Measurements from ENCODE around the gene F2R.

- TF ChIP-seq, protein P1, sequence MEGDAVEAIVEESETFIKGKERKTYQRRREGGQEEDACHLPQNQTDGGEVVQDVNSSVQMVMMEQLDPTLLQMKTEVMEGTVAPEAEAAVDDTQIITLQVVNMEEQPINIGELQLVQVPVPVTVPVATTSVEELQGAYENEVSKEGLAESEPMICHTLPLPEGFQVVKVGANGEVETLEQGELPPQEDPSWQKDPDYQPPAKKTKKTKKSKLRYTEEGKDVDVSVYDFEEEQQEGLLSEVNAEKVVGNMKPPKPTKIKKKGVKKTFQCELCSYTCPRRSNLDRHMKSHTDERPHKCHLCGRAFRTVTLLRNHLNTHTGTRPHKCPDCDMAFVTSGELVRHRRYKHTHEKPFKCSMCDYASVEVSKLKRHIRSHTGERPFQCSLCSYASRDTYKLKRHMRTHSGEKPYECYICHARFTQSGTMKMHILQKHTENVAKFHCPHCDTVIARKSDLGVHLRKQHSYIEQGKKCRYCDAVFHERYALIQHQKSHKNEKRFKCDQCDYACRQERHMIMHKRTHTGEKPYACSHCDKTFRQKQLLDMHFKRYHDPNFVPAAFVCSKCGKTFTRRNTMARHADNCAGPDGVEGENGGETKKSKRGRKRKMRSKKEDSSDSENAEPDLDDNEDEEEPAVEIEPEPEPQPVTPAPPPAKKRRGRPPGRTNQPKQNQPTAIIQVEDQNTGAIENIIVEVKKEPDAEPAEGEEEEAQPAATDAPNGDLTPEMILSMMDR (IDR thresholded peaks at IDR 0.05): no peak
- no peak for TF ChIP-seq POLR2A (IDR thresholded peaks at IDR 0.05)
Observed at GRCh38 chr5:76692274-76692540, 23.7 kb upstream of the F2R start.

All from esophagus squamous epithelium (tissue), 4 donors.